Activated CD4-positive, alpha-beta T cell treated with anti-CD3 and anti-CD28 coated beads, Interleukin-2, amount 10 ng/mL, durations not matched to agents 7 days and 5 days (primary cell): Measurements from ENCODE around the gene MAGEF1. TPM values are rescaled to one million over a fixed set of nuclear protein-coding genes. Genes with fewer than 3 reads are reported as not detected.

Source experiments
- CTCF ChIA-PET: fragments of 350-600 bp; sonication (Branson Sonifier 250); formaldehyde crosslinking; loops from one replicate; lab custom pipeline; 2021; ENCODE audit warnings: antibody characterized with exemption; lab: Charles Lee
- POLR2A ChIA-PET: fragments of 350-600 bp; sonication (Branson Sonifier 250); formaldehyde crosslinking; loops from one replicate; lab custom pipeline; 2021; ENCODE audit warnings: antibody characterized with exemption; lab: Charles Lee
- DNase-seq: peaks from one replicate; pipeline ENCODE4 v3.0.0-alpha.2; 2020
- H3K27ac Mint-ChIP-seq: one replicate; pipeline ENCODE4 v1.8.0; 2021; ENCODE audit warnings: mild to moderate bottlenecking, moderate library complexity, mixed read lengths
- H3K27me3 Mint-ChIP-seq: one replicate; pipeline ENCODE4 v1.8.0; 2021; ENCODE audit warnings: mixed read lengths
- H3K36me3 Mint-ChIP-seq: one replicate; pipeline ENCODE4 v1.8.0; 2021; ENCODE audit warnings: low read depth, mixed read lengths
- H3K4me1 Mint-ChIP-seq: one replicate; pipeline ENCODE4 v1.8.0; 2021; ENCODE audit warnings: mixed read lengths
- H3K4me3 Mint-ChIP-seq: one replicate; pipeline ENCODE4 v1.8.0; 2021; ENCODE audit warnings: mild to moderate bottlenecking, moderate library complexity, mixed read lengths
- H3K9me3 Mint-ChIP-seq: one replicate; pipeline ENCODE4 v1.8.0; 2021; ENCODE audit warnings: mixed read lengths
- total RNA-seq, 2 experiments: library from RNA; stranded (reverse); gene quantifications; one replicate each; pipeline ENCODE4 v1.2.3, GENCODE V29; 2021

The MAGEF1 gene
- total RNA-seq, 2 experiments from 2014 or later, result 5.0 to 6.1 TPM

DNA sequence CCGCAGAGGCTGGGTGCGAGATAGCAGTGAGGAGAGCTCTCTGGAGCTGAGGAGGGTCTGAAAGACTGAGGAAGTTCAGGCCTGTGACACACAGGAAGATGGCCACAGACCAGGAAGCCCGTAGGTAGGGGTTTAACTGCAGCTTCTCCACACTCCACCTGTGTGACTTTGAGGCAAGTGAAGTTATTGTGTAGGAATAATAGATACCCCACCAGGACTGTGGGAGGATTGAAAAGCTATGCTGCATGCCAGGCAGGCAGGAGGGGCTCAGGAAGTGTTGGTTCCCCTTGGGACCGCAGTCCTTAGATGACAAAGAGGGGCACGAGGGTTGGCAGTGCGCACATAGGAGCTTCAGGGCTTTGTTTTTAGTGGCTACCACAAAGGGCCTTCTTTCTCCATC, 50.9 kb downstream of the MAGEF1 start:
- H3K27ac Mint-ChIP-seq, result no peak overlapping the region
- no peaks in the 10 kb centered on the region for H3K36me3 Mint-ChIP-seq
- no peaks in the 10 kb centered on the region for H3K9me3 Mint-ChIP-seq
- H3K4me1 Mint-ChIP-seq, result peaks cover 3% of the 10 kb centered on the region
- no peak for DNase-seq
- no peaks in the 10 kb centered on the region for H3K27me3 Mint-ChIP-seq
- CTCF ChIA-PET, result interaction anchor here (1.2 to 1.5 kb wide), 3 partner anchors 32 to 99 kb away, joined by 3 read pairs; partner anchors contain the start of gene EPHB3
- H3K4me3 Mint-ChIP-seq, result no peak overlapping the region
- POLR2A ChIA-PET, result no interaction called here

Other genes with a start within 250 kb of the MAGEF1 start
- under 1 TPM; 0.12 to 0.22 TPM for gene EPHB3, start 150.3 kb downstream of the MAGEF1 start, total RNA-seq
- gene VPS8, start 100.1 kb upstream of the MAGEF1 start, total RNA-seq, result 10 to 100 TPM; 63.0 to 69.3 TPM